Heart left ventricle (tissue), 13 donors: ENCODE data around the gene KANSL1.

Experiments
- POLR2A ChIP-seq, 2 donors: fragments of 450-650 bp; IDR thresholded peaks; one replicate each; pipeline ENCODE4 v1.6.1; 2017; ENCODE audit warnings: antibody characterized with exemption in 2 of 2, mild to moderate bottlenecking in 2 of 2, moderate library complexity in 2 of 2
- TF ChIP-seq, protein P1 (sequence below), 12 donors: fragments of 200-600 bp; sonication (generic) in 4 of 12; IDR thresholded peaks; one replicate each; pipeline versions ENCODE4 v1.5.0 to v1.8.0; 2018 to 2022; ENCODE audit warnings: antibody characterized with exemption in 12 of 12, mild to moderate bottlenecking in 5 of 12
- donor health status: ischemic (EF 13 %, LVEDD 7.1; RV severe dilation, severe dysfunction).
- donor health status: DM: no; HTN: yes; CAD: no.
- donor health status: DM: no; HTN: no; CAD: no.
- donor health status: ischemic (EF 25% LVEDD 6.9; RV normal size, moderate dysfunction).
- donor health status: ischemic (EF 25% LVEDD 5.7; RV mildly dilated, moderate dysfunction).
- donor health status: ischemic (EF 35%, LVEDD 5.7; RV mildly dilated, moderate dysfunction).
- donor health status: nonischemic (EF 11% LVEDD 7.7; RV severe dilation, severe dysfunction).
- donor health status: DM: yes; HTN: yes; CAD: no.
- donor health status: PGD.
- donor health status: ischemic (EF 29% LVEDD 5.4; RV normal size, mild dysfunction).
- donor health status: nonischemic (EF 23%, LVEDD 6.1; RV moderate dilation, normal function).

DNA sequence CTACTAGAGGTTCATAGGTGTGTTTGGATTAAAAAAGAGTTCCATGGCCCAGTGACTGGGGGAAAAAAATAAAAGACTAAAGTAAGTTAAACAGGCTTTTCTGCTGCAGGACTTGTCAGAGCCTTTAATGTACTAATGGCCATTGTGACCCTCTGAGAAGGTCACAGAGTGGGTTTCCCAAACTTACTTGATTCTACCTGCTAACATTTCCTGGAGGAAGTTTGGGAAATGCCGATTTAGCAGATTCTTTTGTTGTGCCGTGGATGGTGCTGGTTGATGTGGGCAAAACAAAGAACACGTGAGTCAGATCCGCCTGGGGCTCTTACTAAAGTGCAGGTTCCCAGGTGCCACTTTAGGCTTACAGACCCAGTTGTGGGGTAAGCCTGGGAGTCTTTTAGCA is 207.8 kb downstream of the KANSL1 start:
- no peak for TF ChIP-seq POLR2A (IDR thresholded peaks at IDR 0.05)
- TF ChIP-seq, protein P1, sequence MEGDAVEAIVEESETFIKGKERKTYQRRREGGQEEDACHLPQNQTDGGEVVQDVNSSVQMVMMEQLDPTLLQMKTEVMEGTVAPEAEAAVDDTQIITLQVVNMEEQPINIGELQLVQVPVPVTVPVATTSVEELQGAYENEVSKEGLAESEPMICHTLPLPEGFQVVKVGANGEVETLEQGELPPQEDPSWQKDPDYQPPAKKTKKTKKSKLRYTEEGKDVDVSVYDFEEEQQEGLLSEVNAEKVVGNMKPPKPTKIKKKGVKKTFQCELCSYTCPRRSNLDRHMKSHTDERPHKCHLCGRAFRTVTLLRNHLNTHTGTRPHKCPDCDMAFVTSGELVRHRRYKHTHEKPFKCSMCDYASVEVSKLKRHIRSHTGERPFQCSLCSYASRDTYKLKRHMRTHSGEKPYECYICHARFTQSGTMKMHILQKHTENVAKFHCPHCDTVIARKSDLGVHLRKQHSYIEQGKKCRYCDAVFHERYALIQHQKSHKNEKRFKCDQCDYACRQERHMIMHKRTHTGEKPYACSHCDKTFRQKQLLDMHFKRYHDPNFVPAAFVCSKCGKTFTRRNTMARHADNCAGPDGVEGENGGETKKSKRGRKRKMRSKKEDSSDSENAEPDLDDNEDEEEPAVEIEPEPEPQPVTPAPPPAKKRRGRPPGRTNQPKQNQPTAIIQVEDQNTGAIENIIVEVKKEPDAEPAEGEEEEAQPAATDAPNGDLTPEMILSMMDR (IDR thresholded peaks at IDR 0.05): no peak
